Measurements from ENCODE around the gene P4HA1.

P4HA1 gene

GRCh38 chr10:73092830-73093229 is 3.8 kb downstream of the P4HA1 start:
- H3K36me3 ChIP-seq (ENCODE audit: low read depth) = peaks cover 29% of the 10 kb centered on the region
- H3K9me3 ChIP-seq (ENCODE audit: severe bottlenecking) = no peaks in the 10 kb centered on the region
- no peak for ATAC-seq (ENCODE audit: low read depth)

GRCh38 chr10:73088304-73088703 is 8.4 kb downstream of the P4HA1 start:
- H3K27me3 ChIP-seq (ENCODE audit: insufficient read depth, poor library complexity, severe bottlenecking) = no peaks in the 10 kb centered on the region
- no peak overlapping the region for H3K4me3 ChIP-seq (ENCODE audit: severe bottlenecking)
- H3K36me3 ChIP-seq (ENCODE audit: low read depth) = peaks cover 33% of the 10 kb centered on the region
- H3K4me1 ChIP-seq (ENCODE audit: insufficient read depth, poor library complexity, severe bottlenecking) = peaks cover 17% of the 10 kb centered on the region
- no peak for TF ChIP-seq CTCF (IDR thresholded peaks at IDR 0.05; ENCODE audit: poor library complexity, severe bottlenecking)
- no peak overlapping the region for H3K27ac ChIP-seq (ENCODE audit: poor library complexity, severe bottlenecking)
- DNase-seq (ENCODE audit: low spot score) (no peak), ATAC-seq (ENCODE audit: low read depth) (no peak)
- no peaks in the 10 kb centered on the region for H3K9me3 ChIP-seq (ENCODE audit: severe bottlenecking)

More at GRCh38 chr10:73092830-73093229, 3.8 kb downstream of the P4HA1 start:
- no peak for DNase-seq (ENCODE audit: low spot score)
- Histone ChIP-seq H3K4me3 (ENCODE audit: severe bottlenecking) (no peak overlapping the region), H3K27ac (ENCODE audit: poor library complexity, severe bottlenecking) (no peak overlapping the region), H3K27me3 (ENCODE audit: insufficient read depth, poor library complexity, severe bottlenecking) (no peaks in the 10 kb centered on the region), H3K4me1 (ENCODE audit: insufficient read depth, poor library complexity, severe bottlenecking) (peaks cover 18% of the 10 kb centered on the region)
- no peak for TF ChIP-seq CTCF (IDR thresholded peaks at IDR 0.05; ENCODE audit: poor library complexity, severe bottlenecking)

GRCh38 chr10:73086816-73087215 is 9.8 kb downstream of the P4HA1 start:
- Histone ChIP-seq H3K27ac (ENCODE audit: poor library complexity, severe bottlenecking) (no peak overlapping the region), H3K27me3 (ENCODE audit: insufficient read depth, poor library complexity, severe bottlenecking) (no peaks in the 10 kb centered on the region), H3K4me1 (ENCODE audit: insufficient read depth, poor library complexity, severe bottlenecking) (peaks cover 17% of the 10 kb centered on the region), H3K9me3 (ENCODE audit: severe bottlenecking) (no peaks in the 10 kb centered on the region), H3K36me3 (ENCODE audit: low read depth) (peaks cover 29% of the 10 kb centered on the region), H3K4me3 (ENCODE audit: severe bottlenecking) (no peak overlapping the region)
- no peak for DNase-seq (ENCODE audit: low spot score)
- no peak for ATAC-seq (ENCODE audit: low read depth)
- no peak for TF ChIP-seq CTCF (IDR thresholded peaks at IDR 0.05; ENCODE audit: poor library complexity, severe bottlenecking)

- no peaks in the 10 kb centered on the region for H3K27me3 ChIP-seq (ENCODE audit: insufficient read depth, poor library complexity, severe bottlenecking)
- H3K27ac ChIP-seq (ENCODE audit: poor library complexity, severe bottlenecking) = no peak overlapping the region
- no peak for DNase-seq (ENCODE audit: low spot score)
- H3K9me3 ChIP-seq (ENCODE audit: severe bottlenecking) = no peaks in the 10 kb centered on the region
- no peak for TF ChIP-seq CTCF (IDR thresholded peaks at IDR 0.05; ENCODE audit: poor library complexity, severe bottlenecking)
- no peak for ATAC-seq (ENCODE audit: low read depth)
- H3K4me1 ChIP-seq (ENCODE audit: insufficient read depth, poor library complexity, severe bottlenecking) = peaks cover 14% of the 10 kb centered on the region
- H3K36me3 ChIP-seq (ENCODE audit: low read depth) = peaks cover 25% of the 10 kb centered on the region
- H3K4me3 ChIP-seq (ENCODE audit: severe bottlenecking) = no peak overlapping the region
Observed at GRCh38 chr10:73084209-73084608, 12.5 kb downstream of the P4HA1 start.

- Histone ChIP-seq H3K27me3 (ENCODE audit: insufficient read depth, poor library complexity, severe bottlenecking) (no peaks in the 10 kb centered on the region), H3K4me3 (ENCODE audit: severe bottlenecking) (no peak overlapping the region), H3K27ac (ENCODE audit: poor library complexity, severe bottlenecking) (no peak overlapping the region), H3K9me3 (ENCODE audit: severe bottlenecking) (no peaks in the 10 kb centered on the region), H3K36me3 (ENCODE audit: low read depth) (peaks cover 17% of the 10 kb centered on the region), H3K4me1 (ENCODE audit: insufficient read depth, poor library complexity, severe bottlenecking) (peaks cover 7% of the 10 kb centered on the region)
- no peak for ATAC-seq (ENCODE audit: low read depth)
- no peak for TF ChIP-seq CTCF (IDR thresholded peaks at IDR 0.05; ENCODE audit: poor library complexity, severe bottlenecking)
- DNase-seq (ENCODE audit: low spot score) = no peak
Observed at GRCh38 chr10:73083221-73083620, 13.4 kb downstream of the P4HA1 start.

All from RWPE2 (cell line).